ENCODE results near the gene KIF13A. TPM values are rescaled to one million over a fixed set of nuclear protein-coding genes. Genes with fewer than 3 reads are reported as not detected.
"Not testable (repeated sequence)": the region's sequence is repeated elsewhere in the genome, so short reads cannot be mapped to it uniquely, and the experiment has no call there.

The KIF13A gene
- total RNA-seq, 1 donor from 2014 or later: 16.3 TPM

GRCh38 chr6:17905611-17906592 lies 81.5 kb downstream of the KIF13A start:
- no peak for FAIRE-seq
- no peak for DNase-seq (ENCODE audit: low spot score in 2 of 2)

- no peak for FAIRE-seq
These were observed 82.8 kb downstream of the KIF13A start for GRCh38 chr6:17904491-17905120.

GRCh38 chr6:17902974-17903373 lies 84.5 kb downstream of the KIF13A start:
- DNase-seq (ENCODE audit: low spot score in 2 of 2) (no peak), FAIRE-seq (no peak)

More at GRCh38 chr6:17904491-17905120, 82.8 kb downstream of the KIF13A start:
- DNase-seq (ENCODE audit: low spot score in 2 of 2): no peak

DNA sequence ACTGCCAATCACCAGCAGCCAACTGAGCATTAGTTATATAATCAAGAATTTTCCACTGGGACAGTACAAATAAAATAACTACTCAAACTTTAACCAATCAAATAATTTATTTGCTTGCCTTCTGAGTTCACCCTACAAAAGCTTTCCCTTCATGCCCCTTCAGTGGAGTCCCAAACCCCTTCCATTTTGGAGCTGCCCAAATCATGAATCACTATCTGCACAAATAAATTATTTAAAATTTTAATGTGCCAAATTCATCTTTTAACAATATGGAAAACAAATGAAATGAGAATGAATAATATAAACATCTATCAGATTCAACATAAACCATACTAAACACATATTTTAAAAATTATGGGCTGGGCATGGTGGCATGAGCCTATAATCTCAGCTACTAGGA lies 85.9 kb downstream of the KIF13A start:
- no peak for FAIRE-seq

GRCh38 chr6:17900011-17900410 lies 87.4 kb downstream of the KIF13A start:
- no peak for FAIRE-seq
- DNase-seq (ENCODE audit: low spot score in 2 of 2): no peak

More for the DNA sequence above, 85.9 kb downstream of the KIF13A start:
- DNase-seq (ENCODE audit: low spot score in 2 of 2): no peak

GRCh38 chr6:17899491-17899890 lies 87.9 kb downstream of the KIF13A start:
- FAIRE-seq (no peak), DNase-seq (ENCODE audit: low spot score in 2 of 2) (no peak)

DNA sequence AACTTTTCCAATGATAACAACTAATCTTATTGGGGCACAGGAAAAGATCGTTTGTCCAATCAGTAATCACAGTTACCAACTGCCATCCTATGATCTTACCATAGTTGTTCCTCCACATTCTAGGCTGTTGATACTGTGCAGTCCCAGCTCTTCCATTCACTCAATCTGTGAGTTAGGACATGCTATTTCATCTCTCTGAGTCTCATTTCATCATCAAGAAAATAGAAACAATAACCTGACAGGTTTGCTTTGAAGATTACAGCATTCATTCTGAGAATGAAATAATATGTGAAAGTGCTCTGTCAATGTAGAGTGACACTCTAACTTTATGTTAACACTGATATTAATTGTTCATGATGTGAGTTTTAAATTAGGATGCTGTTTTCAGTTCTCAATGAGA lies 89.8 kb downstream of the KIF13A start:
- FAIRE-seq: no peak
- DNase-seq (ENCODE audit: low spot score in 2 of 2): no peak

GRCh38 chr6:17894905-17895304 lies 92.5 kb downstream of the KIF13A start:
- DNase-seq (ENCODE audit: low spot score in 2 of 2): no peak
- FAIRE-seq: no peak

GRCh38 chr6:17894191-17894590 lies 93.2 kb downstream of the KIF13A start:
- FAIRE-seq (no peak), DNase-seq (ENCODE audit: low spot score in 2 of 2) (no peak)

- FAIRE-seq: no peak
- DNase-seq (ENCODE audit: low spot score in 2 of 2): no peak
These were observed 95.2 kb downstream of the KIF13A start for GRCh38 chr6:17892097-17892686.

DNA sequence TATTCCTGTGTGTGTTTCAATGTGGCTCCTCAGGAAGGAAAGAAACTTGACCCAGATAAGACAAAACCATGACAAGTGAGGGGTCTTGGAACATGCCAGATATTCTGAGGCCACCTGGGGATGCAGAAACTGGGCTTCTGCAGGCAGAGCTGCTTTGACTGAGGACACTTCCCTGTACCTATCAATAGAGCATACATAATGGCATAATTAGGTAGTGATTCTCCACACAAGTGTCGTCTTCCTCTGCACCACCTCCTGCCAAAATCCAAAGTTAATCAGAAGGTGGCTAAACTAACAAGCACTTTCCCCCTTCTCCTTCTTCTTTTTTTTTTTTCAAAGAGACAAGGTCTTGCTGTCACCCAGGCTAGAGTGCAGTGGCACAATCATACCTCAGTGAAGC lies 97.1 kb downstream of the KIF13A start:
- no peak for DNase-seq (ENCODE audit: low spot score in 2 of 2)
- FAIRE-seq: no peak

GRCh38 chr6:17889777-17890176 lies 97.7 kb downstream of the KIF13A start:
- not testable (repeated sequence) for DNase-seq (ENCODE audit: low spot score in 2 of 2); FAIRE-seq

DNA sequence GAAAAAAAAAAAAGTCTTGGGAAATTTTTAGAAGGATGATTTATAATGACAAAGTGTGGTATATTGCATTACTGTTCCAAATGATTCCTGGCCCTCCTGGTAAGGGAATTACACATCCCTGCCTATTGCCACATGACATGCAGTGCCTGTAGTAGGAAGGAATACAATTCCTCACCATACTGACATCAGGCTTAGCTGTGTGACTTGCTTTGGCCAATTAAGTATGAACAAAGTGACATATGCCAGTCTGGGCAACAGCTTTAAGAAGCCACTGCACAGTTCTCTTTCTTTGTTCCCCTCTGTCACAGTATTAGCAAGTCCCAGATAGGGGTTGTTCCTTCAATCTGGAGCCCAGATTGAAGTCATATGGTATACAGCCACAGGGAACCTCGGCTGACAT lies 100.5 kb downstream of the KIF13A start:
- FAIRE-seq (no peak), DNase-seq (ENCODE audit: low spot score in 2 of 2) (no peak)

DNA sequence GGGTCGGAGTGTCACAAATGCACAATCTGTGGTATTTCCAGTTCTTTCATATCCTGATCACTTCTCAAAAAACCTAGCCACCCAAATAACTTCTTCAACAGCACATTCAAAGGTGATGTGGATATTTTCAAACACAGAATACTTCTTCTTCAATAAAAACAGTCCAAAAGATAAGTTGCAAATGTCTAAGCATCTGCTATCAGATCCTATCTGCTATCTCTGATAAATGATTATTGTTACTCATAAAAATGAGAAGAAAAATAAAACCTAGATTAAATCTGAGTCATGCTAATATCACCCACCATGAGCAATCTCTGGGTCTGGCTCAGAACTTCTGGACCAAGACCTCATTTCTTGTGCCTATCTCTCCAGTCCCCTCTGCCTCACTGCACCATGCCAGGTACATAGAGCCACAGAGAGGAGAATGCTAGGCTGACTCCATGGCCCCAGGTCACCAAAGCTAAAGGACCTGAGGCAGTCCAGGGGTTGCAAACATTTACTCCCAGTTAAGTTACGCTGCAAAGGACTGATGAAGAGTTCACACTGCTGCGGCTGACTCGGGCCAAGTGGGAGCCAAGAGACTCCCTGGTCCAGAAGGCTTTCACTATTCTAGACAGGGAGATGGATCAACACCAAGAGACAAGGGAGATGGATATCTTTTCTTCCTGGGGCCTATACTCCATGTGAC lies 101.4 kb downstream of the KIF13A start:
- no peak for DNase-seq (ENCODE audit: low spot score in 2 of 2)
- no peak for FAIRE-seq

DNA sequence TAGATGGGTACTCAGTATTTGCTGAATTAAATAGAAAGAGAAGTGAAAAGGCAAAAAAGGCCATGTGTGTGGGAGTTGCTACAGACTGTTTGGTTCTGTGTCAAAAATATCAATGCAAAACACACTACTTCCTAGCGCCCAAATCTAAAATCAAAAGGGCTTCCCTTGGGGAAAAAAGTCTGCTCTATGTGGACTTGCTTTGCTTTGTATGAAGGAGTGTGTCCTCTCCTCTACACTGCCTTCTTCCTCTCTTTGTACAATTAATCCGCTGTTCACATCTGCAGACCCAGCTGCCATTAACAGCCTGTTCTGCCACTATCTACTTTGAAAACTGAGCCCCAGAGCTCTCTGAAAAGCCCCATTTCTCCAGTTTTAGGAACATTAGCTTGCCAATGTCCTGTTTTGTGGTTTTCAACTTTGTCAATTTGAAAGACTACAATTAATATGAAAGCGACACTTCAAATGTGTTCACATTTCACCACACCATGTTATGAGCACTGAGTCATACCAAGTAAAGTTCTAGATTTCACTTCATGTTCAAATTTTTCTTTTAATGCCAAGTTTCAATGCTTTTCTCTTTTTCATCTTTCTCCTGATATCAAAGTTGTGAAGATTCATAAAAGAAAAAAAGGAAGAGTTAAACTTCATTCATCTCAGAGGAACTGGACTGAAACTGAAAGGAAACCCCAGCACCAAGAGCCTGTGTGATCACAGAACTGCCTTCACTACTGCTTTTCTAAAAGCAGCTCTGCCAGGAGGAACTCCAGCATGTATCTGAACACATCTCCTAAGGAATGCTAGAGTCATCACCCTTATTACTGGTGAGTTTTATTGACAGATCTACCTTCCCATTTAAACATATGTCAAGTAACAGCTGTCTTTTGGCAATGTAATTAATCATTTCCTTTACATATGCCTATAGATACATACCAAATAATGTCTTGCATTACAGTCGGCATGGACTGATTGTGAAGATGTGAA lies 102.6 kb downstream of the KIF13A start:
- no peak for DNase-seq (ENCODE audit: low spot score in 2 of 2)
- no peak for FAIRE-seq

DNA sequence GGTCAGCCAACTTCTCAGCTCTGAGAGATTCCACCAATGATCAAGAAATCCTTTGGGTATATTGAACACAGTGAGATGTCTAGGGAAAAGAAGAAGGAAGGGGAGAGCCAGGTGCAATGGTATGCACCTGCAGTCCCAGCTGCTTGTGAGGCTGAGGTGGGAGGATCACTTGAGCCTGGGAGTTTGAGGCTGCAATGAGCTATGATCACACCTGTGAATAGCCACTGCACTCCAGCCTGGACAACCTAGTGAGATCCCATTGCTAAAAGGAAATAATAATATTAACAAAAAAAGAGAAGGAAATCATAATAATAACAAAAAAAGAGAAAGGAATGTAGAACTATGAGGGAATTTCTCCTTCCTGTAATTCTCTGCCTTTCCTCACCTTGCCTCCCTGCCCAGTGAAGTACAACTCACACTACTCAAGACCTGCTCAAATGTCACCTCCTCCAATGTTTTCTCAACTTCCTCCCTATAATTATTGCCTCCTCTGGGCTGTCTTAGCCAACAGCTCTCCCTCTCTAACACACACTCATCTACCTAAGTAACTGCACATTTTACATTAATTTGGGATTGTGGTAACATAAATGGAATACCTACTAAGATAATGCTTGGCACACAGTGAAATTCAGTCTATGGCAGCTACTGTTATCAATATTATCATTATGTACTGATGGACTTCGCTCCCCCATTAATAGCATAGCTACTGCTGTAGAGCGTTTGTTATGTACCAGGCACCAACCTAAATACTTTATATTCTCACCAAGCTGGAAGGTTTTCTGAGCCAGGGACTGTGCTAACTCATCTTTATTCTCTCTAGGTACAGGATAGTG lies 103.6 kb downstream of the KIF13A start:
- DNase-seq (ENCODE audit: low spot score in 2 of 2) (no peak), FAIRE-seq (no peak)

GRCh38 chr6:17881085-17881858 lies 106.2 kb downstream of the KIF13A start:
- DNase-seq (ENCODE audit: low spot score in 2 of 2): no peak
- FAIRE-seq: no peak

GRCh38 chr6:17879184-17879583 lies 108.3 kb downstream of the KIF13A start:
- FAIRE-seq (no peak), DNase-seq (ENCODE audit: low spot score in 2 of 2) (no peak)
